HEK293 (cell line): ENCODE measurements around the gene KLHL21.
A peak's percentile ranks its signal among the peaks of the same experiment; 100 is the strongest.

Source experiments
- CTCF ChIA-PET: fragments of 350-600 bp; formaldehyde crosslinking; extraction: SDS; loops from one replicate; lab custom pipeline; 2021; ENCODE audit warnings: antibody characterized with exemption; lab: Yijun Ruan, JAX
- POLR2A ChIA-PET: fragments of 300-600 bp; formaldehyde crosslinking; extraction: SDS; loops from one replicate; lab custom pipeline; 2020; ENCODE audit warnings: antibody characterized with exemption, inconsistent platforms; lab: Yijun Ruan, JAX
- H3K27ac ChIP-seq: fragments of 200-500 bp; sonication (Bioruptor generic); 2 replicates; pipeline ENCODE4 v1.5.1; 2014; ENCODE audit warnings: low read depth, low read length, control low read depth, inconsistent platforms; ENCODE audit errors: extremely low read depth
- H3K36me3 ChIP-seq, 2 experiments: fragments of 200-500 bp in 1 of 2; sonication (Bioruptor generic) in 1 of 2; 1 replicate in 1 of 2; 2 replicates in 1 of 2; pipeline ENCODE4 v1.5.1; 2014 to 2017; ENCODE audit warnings: inconsistent platforms in 2 of 2, low read length in 2 of 2; ENCODE audit not compliant: control insufficient read depth in 2 of 2, insufficient read depth in 1 of 2
- H3K4me1 ChIP-seq: fragments of 200-500 bp; sonication (Bioruptor generic); 2 replicates; pipeline ENCODE4 v1.5.1; 2014; ENCODE audit warnings: mild to moderate bottlenecking, low read length, inconsistent platforms; ENCODE audit not compliant: control insufficient read depth, insufficient read depth
- H3K4me3 ChIP-seq: 2 replicates; pipeline ENCODE4 v1.5.1; 2011; ENCODE audit warnings: low read depth, mild to moderate bottlenecking, control low read depth, low read length, moderate library complexity
- H3K9me3 ChIP-seq: fragments of 200-500 bp; sonication (Bioruptor generic); 2 replicates; pipeline ENCODE4 v1.5.1; 2014; ENCODE audit warnings: low read depth, low read length, inconsistent platforms; ENCODE audit not compliant: control insufficient read depth, insufficient read depth
- BCL6B ChIP-seq: fragments of 450-650 bp; formaldehyde crosslinking; IDR thresholded peaks from 2 replicates; pipeline ENCODE4 v1.5.1; 2017; ENCODE audit warnings: missing biosample characterization, missing genetic modification characterization
- OSR2 ChIP-seq: fragments of 450-650 bp; formaldehyde crosslinking; IDR thresholded peaks from 2 replicates; pipeline ENCODE4 v1.5.1; 2016; ENCODE audit warnings: missing biosample characterization, missing genetic modification characterization
- SCRT1 ChIP-seq: fragments of 450-650 bp; formaldehyde crosslinking; IDR thresholded peaks from 2 replicates; pipeline ENCODE4 v1.5.1; 2016; ENCODE audit warnings: missing biosample characterization, missing genetic modification characterization, borderline replicate concordance
- TRIM28 ChIP-seq: IDR thresholded peaks from 2 replicates; pipeline ENCODE4 v1.6.1; 2011; ENCODE audit warnings: low read length, control low read depth, borderline replicate concordance
- ZBTB17 ChIP-seq: fragments of 450-650 bp; formaldehyde crosslinking; IDR thresholded peaks from 2 replicates; pipeline ENCODE4 v1.5.1; 2016; ENCODE audit warnings: missing biosample characterization, missing genetic modification characterization
- ZIC2 ChIP-seq: fragments of 450-650 bp; formaldehyde crosslinking; IDR thresholded peaks from 2 replicates; pipeline ENCODE4 v1.5.1; 2016; ENCODE audit warnings: missing biosample characterization, missing genetic modification characterization
- ZNF133 ChIP-seq: fragments of 450-650 bp; formaldehyde crosslinking; IDR thresholded peaks from 2 replicates; pipeline ENCODE4 v1.5.1; 2016; ENCODE audit warnings: missing biosample characterization, missing genetic modification characterization
- ZNF221 ChIP-seq: fragments of 450-650 bp; formaldehyde crosslinking; IDR thresholded peaks from 2 replicates; pipeline ENCODE4 v1.5.1; 2017; ENCODE audit warnings: missing biosample characterization, missing genetic modification characterization, borderline replicate concordance
- ZNF23 ChIP-seq: fragments of 450-650 bp; formaldehyde crosslinking; IDR thresholded peaks from 2 replicates; pipeline ENCODE4 v1.5.1; 2016; ENCODE audit warnings: missing biosample characterization, missing genetic modification characterization, borderline replicate concordance
- ZNF292 ChIP-seq: fragments of 450-650 bp; formaldehyde crosslinking; IDR thresholded peaks from 2 replicates; pipeline ENCODE4 v1.5.1; 2016; ENCODE audit warnings: low read depth, missing biosample characterization, missing genetic modification characterization, borderline replicate concordance
- ZNF433 ChIP-seq: fragments of 450-650 bp; formaldehyde crosslinking; IDR thresholded peaks from 2 replicates; pipeline ENCODE4 v1.5.1; 2016; ENCODE audit warnings: missing biosample characterization, missing genetic modification characterization, low read depth
- ZNF449 ChIP-seq: fragments of 450-650 bp; formaldehyde crosslinking; IDR thresholded peaks from 2 replicates; pipeline ENCODE4 v1.5.1; 2017; ENCODE audit warnings: missing biosample characterization, mild to moderate bottlenecking, missing genetic modification characterization, moderate library complexity
- ZNF473 ChIP-seq: fragments of 450-650 bp; formaldehyde crosslinking; IDR thresholded peaks from 2 replicates; pipeline ENCODE4 v1.5.1; 2017; ENCODE audit warnings: missing biosample characterization, missing genetic modification characterization
- ZNF510 ChIP-seq: fragments of 450-650 bp; formaldehyde crosslinking; IDR thresholded peaks from 2 replicates; pipeline ENCODE4 v1.5.1; 2018; ENCODE audit warnings: mild to moderate bottlenecking, missing genetic modification characterization, missing biosample characterization; ENCODE audit not compliant: insufficient replicate concordance
- ZNF626 ChIP-seq: fragments of 450-650 bp; sonication (Bioruptor Pico); formaldehyde crosslinking; IDR thresholded peaks from 2 replicates; pipeline ENCODE4 v1.5.1; 2018; ENCODE audit warnings: missing biosample characterization, missing genetic modification characterization, inconsistent platforms
- ZNF791 ChIP-seq: fragments of 450-650 bp; formaldehyde crosslinking; IDR thresholded peaks from 2 replicates; pipeline ENCODE4 v1.5.1; 2016; ENCODE audit warnings: missing biosample characterization, missing genetic modification characterization
- TF ChIP-seq, protein P1 (sequence below): fragments of 450-650 bp; formaldehyde crosslinking; IDR thresholded peaks from 2 replicates; pipeline ENCODE4 v1.5.1; 2016; ENCODE audit warnings: missing biosample characterization, missing genetic modification characterization

KLHL21 gene

DNA sequence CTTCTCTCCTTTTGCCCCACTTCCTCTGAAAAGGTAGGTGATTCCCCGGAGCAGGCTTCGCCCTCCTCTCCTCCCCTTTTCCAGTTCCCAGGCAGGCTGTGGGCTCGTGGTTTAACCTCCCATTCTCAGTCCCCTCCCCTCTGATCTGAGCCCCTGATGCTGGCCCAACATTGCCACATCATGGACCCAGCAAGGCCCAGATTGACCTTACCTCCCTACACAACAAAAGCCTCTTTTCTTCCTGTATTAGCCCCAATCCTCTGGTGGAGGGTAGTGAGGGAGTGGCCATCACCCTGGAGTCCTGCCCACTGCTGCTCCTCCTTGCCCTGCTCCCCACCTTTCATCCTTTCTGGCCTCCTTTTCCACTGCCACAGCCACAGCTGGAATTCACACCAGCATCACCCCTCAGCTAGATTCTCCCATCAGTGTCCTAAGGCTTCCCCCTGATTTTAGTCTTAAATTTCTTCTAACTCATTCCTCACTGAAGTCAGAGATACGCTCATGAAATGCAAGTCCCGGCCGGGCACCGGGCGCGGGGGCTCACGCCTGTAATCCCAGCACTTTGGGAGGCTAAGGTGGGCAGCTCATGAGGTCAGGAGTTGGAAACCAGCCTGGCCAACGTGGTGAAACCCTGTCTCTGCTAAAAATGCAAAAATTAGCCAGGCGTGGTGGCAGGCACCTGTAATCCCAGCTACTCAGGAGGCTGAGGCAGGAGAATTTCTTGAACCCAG lies 29.9 kb downstream of the KLHL21 start:
- ChIA-PET POLR2A (interaction anchor here (0.6 kb wide), 1 partner anchor 82 kb away, joined by 3 read pairs; no protein-coding TSS in a partner anchor), CTCF (interaction anchor here (0.7 kb wide), 1 partner anchor 1076 kb away, joined by 3 read pairs; no protein-coding TSS in a partner anchor)
- Histone ChIP-seq H3K9me3 (no peaks in the 10 kb centered on the region), H3K36me3 (no peaks in the 10 kb centered on the region), H3K4me1 (no peaks in the 10 kb centered on the region), H3K27ac (no peak overlapping the region), H3K4me3 (no peak overlapping the region)
- TF ChIP-seq ZNF449 (no peak), ZNF510 (tag by site-specific recombination) (no peak), ZNF473 (tag by site-specific recombination) (no peak), ZBTB17 (tag by site-specific recombination) (no peak), SCRT1 (no peak), ZNF626 (no peak), ZNF133 (tag by site-specific recombination) (no peak), ZIC2 (no peak)
- TF ChIP-seq, protein P1, sequence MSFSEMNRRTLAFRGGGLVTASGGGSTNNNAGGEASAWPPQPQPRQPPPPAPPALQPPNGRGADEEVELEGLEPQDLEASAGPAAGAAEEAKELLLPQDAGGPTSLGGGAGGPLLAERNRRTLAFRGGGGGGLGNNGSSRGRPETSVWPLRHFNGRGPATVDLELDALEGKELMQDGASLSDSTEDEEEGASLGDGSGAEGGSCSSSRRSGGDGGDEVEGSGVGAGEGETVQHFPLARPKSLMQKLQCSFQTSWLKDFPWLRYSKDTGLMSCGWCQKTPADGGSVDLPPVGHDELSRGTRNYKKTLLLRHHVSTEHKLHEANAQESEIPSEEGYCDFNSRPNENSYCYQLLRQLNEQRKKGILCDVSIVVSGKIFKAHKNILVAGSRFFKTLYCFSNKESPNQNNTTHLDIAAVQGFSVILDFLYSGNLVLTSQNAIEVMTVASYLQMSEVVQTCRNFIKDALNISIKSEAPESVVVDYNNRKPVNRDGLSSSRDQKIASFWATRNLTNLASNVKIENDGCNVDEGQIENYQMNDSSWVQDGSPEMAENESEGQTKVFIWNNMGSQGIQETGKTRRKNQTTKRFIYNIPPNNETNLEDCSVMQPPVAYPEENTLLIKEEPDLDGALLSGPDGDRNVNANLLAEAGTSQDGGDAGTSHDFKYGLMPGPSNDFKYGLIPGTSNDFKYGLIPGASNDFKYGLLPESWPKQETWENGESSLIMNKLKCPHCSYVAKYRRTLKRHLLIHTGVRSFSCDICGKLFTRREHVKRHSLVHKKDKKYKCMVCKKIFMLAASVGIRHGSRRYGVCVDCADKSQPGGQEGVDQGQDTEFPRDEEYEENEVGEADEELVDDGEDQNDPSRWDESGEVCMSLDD (tag by site-specific recombination): no peak

DNA sequence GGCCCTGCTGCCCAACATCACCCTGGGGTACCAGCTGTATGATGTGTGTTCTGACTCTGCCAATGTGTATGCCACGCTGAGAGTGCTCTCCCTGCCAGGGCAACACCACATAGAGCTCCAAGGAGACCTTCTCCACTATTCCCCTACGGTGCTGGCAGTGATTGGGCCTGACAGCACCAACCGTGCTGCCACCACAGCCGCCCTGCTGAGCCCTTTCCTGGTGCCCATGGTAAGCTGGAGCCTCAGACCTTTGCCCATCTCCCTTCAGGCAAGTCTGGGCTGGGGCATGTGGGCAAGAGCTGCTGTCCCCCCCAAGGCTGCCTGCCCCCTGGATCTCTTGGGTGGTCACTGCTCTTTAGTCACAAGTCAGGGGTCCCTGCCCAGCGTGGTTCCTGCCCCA lies 31.7 kb downstream of the KLHL21 start:
- Histone ChIP-seq H3K9me3 (no peaks in the 10 kb centered on the region), H3K4me1 (no peaks in the 10 kb centered on the region), H3K27ac (no peak overlapping the region), H3K36me3 (no peaks in the 10 kb centered on the region), H3K4me3 (no peak overlapping the region)
- TF ChIP-seq ZNF791 (tag by site-specific recombination) (no peak), ZNF433 (tag by site-specific recombination) (no peak), BCL6B (no peak), ZNF221 (tag by site-specific recombination) (no peak), OSR2 (tag by site-specific recombination) (no peak), ZNF23 (tag by site-specific recombination) (no peak), TRIM28 (peak; percentile 61; the same call in 1 of the 2 replicates), ZNF292 (tag by site-specific recombination) (no peak)
- ChIA-PET POLR2A (interaction anchor here (1.5 kb wide), 1 partner anchor 9 kb away, joined by 8 read pairs; the partner anchor contains the start of gene ZBTB48), CTCF (interaction anchor here (0.9 to 1.7 kb wide), 2 partner anchors 9 to 16 kb away, joined by 6 to 8 read pairs; partner anchors contain the start of genes TAS1R1 and ZBTB48)
